ENCODE data around the gene DCC.

The DCC gene

DNA sequence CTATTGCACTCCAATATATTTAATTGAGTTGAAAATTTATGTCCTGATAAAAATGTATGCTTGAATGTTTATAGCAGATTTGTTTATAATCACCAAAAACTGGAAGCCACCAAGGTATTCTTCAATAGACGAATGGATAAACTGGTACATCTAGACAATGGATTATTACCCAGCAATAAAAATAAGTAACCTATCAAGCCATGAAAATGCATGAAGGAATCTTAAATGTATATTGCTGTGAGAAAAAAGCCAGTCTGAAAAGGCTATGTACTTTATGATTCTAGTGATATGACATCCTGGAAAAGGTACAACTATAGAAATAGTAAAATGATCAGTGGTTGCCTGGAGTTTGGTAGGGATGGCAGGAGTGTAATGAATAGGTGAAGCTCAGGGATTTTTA lies 580.7 kb downstream of the DCC start:
- no peak for DNase-seq (ENCODE audit: low read depth in 2 of 2)

DNA sequence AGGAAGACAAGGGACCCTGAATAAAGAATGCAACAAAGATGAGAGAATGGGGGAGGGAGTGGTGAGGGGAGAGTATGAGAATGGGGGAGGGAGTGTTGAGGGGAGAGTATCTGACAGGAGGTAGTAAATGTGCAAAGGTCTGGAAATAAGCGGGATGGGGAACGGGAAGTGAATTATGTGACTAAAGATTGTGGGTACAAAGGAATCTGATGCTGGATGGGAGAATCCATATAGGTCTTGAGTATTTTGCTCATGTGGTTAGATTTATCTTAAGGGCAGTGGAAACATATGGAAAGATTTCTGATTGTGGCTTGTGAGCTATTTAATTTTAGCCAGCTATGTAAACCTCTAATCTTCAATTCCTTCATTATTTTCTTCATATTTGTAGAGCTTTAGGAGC lies 593.4 kb downstream of the DCC start:
- DNase-seq (ENCODE audit: low read depth in 2 of 2) = no peak

DNA sequence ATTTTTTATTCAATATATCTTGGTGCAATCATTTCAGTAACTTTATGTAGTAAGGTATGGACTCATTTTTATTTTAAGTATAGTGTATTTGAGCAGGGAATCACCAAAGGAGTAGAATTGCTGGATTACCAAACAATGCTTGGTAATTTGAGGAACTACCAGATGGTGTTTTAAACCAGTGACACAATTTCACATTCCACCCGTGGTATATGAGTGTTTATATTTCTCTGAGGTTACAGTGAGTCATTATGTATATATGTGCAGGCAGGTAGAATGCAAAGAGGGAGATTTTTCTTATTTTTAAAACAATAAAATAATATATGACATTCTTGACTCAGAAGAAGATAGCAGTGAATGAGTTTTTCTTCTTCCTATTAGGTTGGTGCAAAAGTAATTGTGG lies 596.9 kb downstream of the DCC start:
- no peak for DNase-seq (ENCODE audit: low read depth in 2 of 2)

DNA sequence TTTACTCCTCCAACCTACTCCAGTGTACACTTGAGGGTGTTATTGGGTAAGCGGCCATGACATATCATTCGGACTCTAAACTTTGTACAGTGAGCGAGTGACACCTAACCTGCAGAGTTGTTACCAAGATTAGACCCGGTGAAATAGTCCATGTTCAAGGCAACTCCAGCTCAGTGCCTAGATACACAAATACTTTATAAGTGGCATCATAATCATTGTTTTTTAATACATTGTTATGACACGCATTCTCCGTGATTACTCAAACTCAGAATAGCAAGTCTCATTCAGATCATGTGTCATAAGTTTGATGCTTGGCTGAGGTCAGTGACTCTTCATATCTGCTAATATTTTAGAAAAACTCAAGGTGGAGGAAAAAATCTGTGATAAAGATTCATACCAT lies 597.8 kb downstream of the DCC start:
- no peak for DNase-seq (ENCODE audit: low read depth in 2 of 2)

DNA sequence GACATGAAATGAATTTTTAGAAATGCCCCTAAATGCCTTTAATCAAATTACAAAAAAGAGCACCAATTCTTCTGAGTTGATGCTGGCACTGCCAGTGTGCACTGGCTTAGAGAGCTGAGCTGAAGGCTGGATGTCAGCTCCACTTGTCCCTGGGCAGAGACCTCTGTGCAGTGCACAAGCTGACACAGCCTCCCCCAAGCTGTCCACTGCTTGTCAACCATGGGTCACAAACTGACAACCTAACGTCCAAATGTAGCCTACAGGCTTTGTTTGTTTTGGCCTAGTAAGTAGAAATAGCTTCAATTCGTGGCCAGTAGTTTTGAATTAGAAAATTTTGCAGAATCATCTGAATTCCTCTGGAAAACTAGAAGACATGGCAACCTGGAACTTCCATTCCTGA lies 605.6 kb downstream of the DCC start:
- no peak for DNase-seq (ENCODE audit: low read depth in 2 of 2)

DNA sequence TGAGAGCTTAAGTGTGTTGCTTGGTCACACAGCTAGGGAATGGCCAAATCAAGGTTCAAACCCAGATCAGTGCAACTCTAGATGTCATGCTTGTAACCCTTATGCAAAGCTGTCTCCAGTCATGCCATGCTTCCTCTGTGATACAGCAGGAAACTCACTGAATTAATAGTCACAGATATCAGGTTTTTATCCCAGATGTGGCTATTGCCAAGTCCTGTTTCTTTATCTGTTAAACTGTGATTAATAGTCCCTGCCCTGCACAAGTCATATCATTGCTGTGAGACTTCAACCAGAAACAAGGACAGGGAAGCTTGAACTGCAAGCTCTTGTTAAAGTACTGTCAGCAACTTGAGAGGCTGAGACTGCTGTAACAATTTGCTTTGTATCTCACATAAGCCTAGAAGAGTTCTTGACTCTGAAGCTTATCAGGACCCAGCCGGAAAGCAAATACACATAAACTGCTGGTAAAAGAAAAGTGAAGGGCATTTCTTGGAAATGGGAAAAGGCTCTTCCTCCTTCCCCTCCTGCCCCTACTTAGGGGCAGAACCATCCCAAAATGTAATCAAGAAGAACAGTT lies 609.0 kb downstream of the DCC start:
- DNase-seq (ENCODE audit: low read depth in 2 of 2) = no peak

DNA sequence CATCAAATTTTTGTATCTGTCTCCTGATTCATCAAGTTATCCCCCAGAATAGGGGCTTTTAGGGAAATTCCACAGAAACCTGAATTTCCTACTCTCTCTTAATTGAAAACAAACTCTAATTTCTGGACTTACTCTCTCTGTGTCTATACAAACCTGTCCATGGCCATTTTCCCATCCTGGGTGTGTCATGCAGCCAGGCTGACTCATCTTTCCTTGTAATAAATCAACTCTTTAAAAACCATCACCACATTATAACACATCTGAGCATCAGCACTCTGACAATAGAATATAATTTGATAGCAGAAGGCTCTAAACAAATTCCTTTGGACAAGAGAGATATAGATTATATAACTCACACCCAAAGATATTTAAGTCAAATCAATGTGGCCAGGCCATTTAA lies 610.2 kb downstream of the DCC start:
- DNase-seq (ENCODE audit: low read depth in 2 of 2) = no peak

DNA sequence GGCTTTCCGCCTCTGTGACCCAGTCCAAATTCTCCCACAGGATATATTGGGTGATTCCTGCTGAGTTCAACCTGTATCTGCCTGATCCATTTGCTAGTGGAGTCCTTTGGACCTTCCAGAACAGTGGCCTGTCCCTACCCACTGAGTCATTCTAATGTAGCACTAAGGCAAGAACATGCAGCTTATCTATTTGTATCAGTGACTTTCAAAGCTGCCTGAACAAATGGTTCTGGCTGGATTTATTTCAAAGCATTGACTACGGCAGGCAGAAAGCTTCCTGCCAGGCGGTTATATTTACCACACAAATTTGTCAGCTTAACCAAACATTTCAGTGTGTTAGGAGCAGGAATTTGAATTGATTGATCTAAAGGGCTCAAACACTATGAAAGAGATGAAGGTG lies 613.4 kb downstream of the DCC start:
- no peak for DNase-seq (ENCODE audit: low read depth in 2 of 2)

DNA sequence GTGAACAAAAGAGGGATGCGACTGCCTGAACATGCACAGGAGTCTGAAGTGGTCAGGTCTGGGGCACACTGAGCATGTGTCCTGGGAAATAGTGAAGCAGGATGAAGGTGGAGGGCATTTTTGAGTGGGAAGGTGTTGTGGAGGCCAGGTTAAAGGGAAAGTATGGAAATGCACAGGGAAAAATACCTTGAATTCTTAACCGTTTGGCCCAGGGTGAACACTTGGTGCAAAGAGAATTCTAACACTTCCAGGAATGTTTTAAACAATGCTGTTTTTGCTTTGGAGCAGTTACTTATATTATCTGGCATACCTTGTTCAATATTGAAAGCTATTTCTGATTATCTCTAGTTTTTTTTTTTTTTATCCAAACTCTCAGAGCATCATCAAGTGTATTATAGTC lies 623.5 kb downstream of the DCC start:
- no peak for DNase-seq (ENCODE audit: low read depth in 2 of 2)

DNA sequence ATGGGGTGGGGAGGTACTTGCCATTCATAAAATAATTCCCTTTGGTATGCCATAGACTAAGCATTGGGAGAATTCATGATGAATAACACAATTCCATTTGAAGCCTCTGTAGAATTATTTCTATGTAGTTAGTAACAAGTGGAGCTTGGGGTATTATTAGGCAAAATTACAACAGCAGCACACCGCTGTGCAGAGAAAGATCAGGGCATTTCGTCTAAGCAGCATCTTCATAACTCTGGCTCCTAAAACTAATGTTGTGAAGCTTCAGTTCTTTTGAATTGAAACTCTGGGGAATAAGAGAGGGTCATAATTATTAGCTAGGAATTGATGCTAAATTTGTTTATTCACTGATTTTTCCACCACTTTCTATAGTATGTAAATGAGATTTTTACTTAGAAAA lies 630.7 kb downstream of the DCC start:
- no peak for DNase-seq (ENCODE audit: low read depth in 2 of 2)

DNA sequence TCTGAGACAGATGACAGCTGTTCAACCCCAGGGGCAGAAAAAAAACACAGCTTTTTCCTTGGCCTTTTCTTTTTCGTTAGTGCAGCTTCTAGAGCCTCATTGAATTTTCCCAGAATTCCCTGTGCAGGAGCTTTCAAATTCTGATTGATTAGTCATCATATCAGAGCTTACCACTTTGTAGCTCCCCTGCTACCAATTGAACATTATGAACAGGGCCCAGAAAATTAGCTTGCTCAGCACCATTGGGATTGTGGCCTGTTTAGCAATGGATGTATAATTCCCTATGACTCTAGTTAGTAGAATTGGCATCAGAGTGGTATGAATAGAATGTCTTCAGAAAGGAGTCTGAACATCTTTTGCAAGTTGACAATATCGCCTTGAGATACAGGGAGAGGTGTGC lies 631.1 kb downstream of the DCC start:
- DNase-seq (ENCODE audit: low read depth in 2 of 2) = no peak

DNA sequence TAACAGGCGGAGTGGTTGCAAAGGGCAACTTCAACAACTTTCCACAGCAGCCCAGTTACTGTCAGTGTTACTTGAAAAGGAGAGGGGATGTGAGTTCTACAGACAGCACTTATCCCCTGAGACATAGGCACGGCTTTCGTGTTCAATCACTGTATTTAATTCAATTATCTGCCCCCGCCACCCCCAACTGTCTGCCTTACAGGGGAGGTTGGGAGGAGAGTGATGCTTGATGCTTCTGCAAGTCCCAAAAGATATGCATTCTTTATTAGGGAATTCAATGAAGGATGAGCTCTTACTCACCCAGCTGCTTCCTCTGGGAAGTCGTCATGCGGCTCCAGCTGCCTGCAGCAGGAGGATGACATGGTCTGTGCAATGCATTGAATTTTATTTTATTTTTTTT lies 639.9 kb downstream of the DCC start:
- no peak for DNase-seq (ENCODE audit: low read depth in 2 of 2)

DNA sequence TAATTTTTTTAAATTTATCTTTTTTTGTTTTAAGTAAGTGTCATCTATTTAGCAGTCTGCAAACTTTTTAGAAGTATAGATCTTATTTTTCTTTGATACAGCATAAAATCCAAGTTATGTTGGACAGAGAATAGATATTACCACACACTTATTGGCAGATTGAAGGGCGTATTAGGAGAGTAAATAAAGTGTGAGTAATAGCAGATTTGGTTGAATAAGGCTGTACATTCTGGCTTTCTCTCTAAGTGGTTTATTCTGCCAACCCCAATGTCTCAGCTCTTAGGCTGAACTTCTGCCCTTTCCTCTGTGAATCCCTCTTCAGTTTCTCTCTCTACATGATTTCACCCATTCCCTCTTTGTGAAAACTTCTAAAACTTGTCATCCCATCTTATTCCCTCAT lies 651.2 kb downstream of the DCC start:
- no peak for DNase-seq (ENCODE audit: low read depth in 2 of 2)

DNA sequence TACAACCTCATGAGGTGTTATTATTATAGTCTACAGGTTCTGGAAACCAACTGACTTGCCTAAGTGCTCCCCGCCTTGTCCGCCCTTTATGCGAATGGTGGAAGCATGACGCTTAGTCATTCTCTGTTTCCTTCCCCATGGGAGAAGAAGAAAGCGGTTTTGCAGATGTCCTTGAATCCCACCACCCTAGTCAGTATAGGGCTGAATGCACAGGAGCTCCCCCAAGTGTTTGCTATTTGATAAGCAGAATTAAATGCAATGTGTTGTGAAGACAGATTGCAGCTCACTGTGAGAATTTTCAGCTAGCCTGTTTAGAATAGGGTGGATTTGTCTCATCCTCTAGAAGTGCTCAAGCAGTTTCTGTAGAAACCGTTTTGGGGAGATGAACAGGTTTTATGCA lies 652.0 kb downstream of the DCC start:
- DNase-seq (ENCODE audit: low read depth in 2 of 2) = no peak

DNA sequence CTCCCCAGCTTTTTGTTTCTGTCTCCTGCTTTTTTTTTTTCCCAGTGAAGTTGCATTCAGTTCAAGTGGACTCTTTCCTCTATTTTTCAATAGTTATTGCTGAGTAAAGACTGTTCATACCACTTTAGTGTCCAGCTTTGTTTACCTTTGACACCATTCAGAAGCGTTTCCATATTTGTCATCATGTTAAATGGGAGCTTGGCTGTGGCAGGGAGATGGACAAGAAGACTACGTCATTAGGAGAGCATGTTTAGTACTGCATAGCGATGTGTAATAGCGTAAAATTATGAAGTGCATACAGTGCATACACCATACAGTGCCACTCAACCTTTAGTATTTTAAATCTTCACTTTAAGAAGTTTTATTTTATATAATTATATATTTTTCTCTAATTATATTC lies 655.9 kb downstream of the DCC start:
- no peak for DNase-seq (ENCODE audit: low read depth in 2 of 2)

DNA sequence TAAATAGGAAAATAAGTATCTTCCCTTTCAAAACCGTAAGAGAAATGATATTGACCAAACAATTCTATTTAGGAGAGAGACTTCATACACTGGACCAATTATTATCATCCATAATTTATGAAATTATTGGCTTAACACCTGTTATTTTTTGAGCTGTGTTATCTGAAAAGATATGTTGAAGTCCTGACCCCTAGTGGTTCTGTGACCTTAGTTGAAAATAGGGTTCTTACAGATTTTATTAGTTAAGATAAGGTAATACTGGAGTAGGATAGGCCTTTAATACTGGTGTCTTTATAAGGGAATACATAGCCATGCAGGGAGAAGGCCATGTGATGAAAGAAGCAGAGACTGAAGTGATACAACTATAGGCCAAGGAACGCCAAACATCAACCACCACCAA lies 659.6 kb downstream of the DCC start:
- no peak for DNase-seq (ENCODE audit: low read depth in 2 of 2)

DNA sequence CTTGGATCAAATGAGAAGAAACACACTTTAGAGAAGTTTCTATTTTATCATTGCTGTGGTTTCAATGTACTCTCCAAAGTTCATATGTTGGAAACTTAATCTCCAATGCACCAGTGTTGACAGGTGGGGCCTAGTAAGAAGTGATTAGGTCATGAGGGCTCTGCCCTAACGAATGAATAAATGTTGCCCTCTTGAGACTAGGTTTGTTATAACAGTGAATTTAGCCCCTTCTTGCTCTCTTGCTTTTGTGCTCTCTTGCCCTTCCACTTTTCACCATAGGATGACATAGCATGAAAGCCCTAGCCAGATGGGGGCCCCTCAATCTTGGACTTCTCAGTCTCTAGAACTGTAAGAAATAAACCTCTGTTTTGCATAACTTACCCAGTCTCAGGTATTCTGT lies 664.8 kb downstream of the DCC start:
- DNase-seq (ENCODE audit: low read depth in 2 of 2) = no peak

DNA sequence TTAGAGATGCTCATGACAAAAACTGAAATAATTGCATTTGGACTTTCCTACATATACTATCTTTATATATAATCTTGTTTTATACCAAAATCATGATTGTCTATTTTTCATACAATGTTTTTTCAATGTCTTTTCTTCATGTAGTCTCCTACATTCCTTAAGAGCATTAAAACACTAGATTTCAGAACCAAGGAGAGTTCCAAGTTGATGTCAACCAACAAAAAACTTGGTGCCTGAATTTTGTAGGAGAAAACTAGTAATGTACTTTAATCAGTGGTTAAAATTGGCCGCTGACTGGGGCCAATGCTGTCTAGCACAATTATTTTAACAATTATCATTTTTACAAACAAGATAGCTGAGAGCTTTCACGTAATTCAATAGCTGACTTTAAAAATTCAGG lies 678.8 kb downstream of the DCC start:
- DNase-seq (ENCODE audit: low read depth in 2 of 2) = no peak

DNA sequence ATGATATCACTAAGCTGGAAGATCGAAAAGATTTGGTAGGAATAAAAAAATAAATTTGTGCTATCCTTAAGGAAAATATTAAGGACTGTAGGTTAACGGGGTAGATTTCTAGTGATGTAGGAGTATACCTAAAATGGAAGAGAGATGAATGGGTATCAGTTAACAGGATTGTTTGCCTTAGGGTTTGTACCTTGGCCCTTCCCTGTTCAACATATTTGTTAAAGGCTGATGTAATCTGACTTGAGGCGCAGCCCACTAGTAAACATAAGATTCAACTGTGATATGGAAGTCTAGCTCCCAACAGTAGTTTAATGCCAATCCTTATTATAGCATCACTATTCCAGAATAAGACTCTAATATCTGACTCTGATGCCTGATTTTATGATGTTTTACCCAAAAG lies 685.2 kb downstream of the DCC start:
- DNase-seq (ENCODE audit: low read depth in 2 of 2) = no peak

DNA sequence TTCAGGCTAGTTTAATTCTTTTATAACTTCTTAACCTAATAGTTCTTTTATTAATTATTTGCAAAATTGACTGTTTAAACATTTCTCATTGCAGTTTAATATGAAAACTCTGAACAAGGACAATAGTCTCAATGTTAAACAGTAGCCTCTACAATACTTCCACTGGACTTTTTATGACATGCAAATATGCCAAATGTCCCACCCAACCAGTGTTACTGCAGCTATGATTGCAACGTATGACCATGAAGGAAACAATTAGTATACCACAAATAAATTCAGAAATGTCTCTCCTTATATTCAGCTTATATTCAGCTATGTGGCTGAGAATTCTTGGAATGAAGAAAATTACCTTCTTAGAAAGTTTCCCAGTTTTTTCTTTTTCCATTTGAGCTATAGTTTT lies 688.6 kb downstream of the DCC start:
- no peak for DNase-seq (ENCODE audit: low read depth in 2 of 2)

DNA sequence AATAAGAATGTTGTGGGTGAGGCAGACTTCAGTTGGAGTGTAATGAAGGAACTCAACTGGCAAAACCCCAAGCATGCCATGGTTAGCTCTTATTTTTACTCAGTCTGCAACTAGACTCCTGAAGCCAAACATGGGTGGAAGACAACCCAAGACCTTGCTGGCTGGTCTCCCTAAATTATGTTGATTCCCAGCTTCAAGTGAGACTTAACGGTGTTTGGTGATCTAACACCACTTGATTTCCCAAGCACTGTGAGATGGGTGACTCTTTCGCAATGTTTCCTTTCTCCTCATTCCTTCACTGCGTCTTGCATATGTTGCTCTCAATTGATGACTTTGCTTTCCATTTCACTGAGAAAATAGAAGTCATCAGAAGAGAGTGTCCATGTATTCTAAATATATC lies 693.1 kb downstream of the DCC start:
- no peak for DNase-seq (ENCODE audit: low read depth in 2 of 2)

DNA sequence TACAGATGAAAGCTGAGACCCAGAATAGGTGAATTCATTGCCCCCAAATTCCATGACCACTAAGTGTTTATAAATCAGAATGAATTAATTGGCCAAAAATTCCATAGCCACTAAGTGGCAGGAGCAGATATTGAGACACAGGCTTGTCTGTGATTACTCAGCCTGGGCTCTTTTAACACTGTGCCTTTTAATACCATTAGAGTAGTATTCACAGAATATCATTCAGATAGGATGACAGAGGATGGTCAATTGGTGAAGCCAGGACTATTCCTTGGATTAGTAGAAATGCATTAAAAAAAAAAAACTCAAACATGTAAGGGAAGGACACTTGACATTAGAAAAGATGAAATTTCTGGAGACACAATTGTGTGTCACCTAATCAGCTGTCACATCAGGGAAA lies 698.6 kb downstream of the DCC start:
- no peak for DNase-seq (ENCODE audit: low read depth in 2 of 2)

DNA sequence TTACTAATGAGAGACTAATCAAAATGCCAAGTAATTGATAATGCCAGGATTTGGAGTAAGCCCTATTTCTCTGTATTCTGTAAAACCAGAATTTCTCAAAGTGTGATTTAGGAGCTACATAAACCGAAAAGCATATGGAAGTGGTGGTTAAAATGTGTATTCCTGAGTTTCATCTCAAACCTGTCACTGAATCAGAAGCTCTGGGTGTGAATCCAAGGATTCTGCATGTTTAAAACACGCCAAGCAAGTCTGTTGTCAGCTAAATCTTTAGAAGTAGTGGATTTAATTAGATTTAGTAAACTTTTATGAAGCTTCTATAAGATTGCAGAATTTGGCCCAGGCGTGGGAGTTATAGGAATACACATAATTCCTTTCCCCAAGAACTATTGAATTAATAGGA lies 700.3 kb downstream of the DCC start:
- DNase-seq (ENCODE audit: low read depth in 2 of 2) = no peak

DNA sequence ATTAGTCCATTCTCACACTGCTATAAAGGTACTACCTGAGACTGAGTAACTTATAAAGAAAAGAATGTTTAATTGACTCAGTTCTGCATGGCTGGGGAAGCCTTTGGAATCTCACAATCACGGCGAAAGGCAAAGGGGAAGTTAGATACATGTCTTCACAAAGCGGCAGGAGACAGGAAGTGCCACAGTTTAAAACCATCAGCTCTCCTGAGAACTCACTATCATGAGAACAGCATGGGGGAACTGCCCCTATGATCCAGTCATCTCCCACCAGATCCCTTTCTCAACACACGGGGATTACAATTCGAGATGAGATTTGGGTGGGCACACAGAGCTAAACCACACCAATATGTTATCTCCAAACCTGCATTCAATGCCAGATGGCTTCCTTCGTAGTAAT lies 716.1 kb downstream of the DCC start:
- DNase-seq (ENCODE audit: low read depth in 2 of 2) = no peak

DNA sequence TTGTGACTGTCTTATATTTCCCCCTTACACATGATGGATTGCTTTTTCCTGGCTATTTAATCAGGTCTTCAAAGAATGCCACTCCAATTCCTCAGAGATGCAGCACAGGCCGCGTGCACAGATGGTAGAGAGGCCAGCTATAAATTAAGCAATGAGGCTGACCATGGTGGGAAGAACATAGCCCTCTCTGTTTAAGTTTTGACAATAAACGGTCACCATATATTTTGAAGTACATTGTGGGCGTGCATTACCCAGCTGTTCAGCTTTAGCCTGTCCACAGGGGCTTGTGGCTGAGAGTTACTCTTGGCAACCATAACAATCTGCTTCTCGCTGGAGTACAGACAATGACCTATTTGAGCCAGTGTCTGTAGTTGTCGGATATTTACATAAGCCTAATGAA lies 730.8 kb downstream of the DCC start:
- DNase-seq (ENCODE audit: low read depth in 2 of 2) = no peak
